Measurements from ENCODE around the gene VPS51.

- TF ChIP-seq POLR2A (IDR thresholded peaks at IDR 0.05; ENCODE audit: low read length) (no peak), GATA1 (IDR thresholded peaks at IDR 0.05; ENCODE audit: low read depth, low read length) (no peak)
These were observed 18.6 kb upstream of the VPS51 start for GRCh38 chr11:65077451-65077850.
